Measurements from ENCODE around the gene SLC12A3.
"Not testable (repeated sequence)": the region's sequence is repeated elsewhere in the genome, so short reads cannot be mapped to it uniquely, and the experiment has no call there.

The SLC12A3 gene

DNA sequence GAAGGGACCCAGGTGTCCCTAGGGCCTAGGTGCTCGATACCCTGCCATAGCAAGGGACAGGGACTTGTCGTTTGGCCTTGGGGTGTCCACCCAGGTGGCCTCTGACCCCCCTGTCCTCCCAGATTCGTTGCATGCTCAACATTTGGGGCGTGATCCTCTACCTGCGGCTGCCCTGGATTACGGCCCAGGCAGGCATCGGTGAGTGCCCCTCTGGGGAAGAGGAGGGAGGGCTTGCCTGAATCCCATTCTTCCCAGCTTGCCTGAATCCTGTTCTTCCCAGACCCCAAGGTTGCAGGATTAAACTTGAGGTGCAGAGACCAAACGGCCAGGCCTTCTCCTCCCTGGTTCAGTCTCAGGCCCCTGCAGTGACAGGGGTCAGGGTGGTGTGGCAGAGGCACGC, 3.2 kb downstream of the SLC12A3 start:
- Histone ChIP-seq H3K9me3 (ENCODE audit: insufficient read depth, low read length) (no peaks in the 10 kb centered on the region), H3K27me3 (ENCODE audit: low read length) (no peaks in the 10 kb centered on the region), H2AFZ (ENCODE audit: low read depth, low read length, severe bottlenecking) (no peak overlapping the region), H3K4me2 (ENCODE audit: low read depth, low read length, poor library complexity, severe bottlenecking) (no peak overlapping the region), H3F3A (ENCODE audit: insufficient read depth) (no peaks in the 10 kb centered on the region), H4K20me1 (ENCODE audit: low read depth, low read length) (no peaks in the 10 kb centered on the region), H3K27ac (ENCODE audit: low read depth, low read length) (no peak overlapping the region), H3K4me3 (ENCODE audit: insufficient read depth, low read length, poor library complexity, severe bottlenecking) (no peak overlapping the region), H3K9me2 (replicated peaks; ENCODE audit: insufficient read depth, low read length) (no peaks in the 10 kb centered on the region), H3K79me2 (ENCODE audit: insufficient read depth, low read length) (no peaks in the 10 kb centered on the region), H3K36me3 (ENCODE audit: low read length) (no peaks in the 10 kb centered on the region), H3K9ac (ENCODE audit: low read length) (no peak overlapping the region)
- TF ChIP-seq EZH2phosphoT487 (conservative IDR thresholded peaks at IDR 0.05; ENCODE audit: low read length) = no peak
- TF ChIP-seq, protein P1, sequence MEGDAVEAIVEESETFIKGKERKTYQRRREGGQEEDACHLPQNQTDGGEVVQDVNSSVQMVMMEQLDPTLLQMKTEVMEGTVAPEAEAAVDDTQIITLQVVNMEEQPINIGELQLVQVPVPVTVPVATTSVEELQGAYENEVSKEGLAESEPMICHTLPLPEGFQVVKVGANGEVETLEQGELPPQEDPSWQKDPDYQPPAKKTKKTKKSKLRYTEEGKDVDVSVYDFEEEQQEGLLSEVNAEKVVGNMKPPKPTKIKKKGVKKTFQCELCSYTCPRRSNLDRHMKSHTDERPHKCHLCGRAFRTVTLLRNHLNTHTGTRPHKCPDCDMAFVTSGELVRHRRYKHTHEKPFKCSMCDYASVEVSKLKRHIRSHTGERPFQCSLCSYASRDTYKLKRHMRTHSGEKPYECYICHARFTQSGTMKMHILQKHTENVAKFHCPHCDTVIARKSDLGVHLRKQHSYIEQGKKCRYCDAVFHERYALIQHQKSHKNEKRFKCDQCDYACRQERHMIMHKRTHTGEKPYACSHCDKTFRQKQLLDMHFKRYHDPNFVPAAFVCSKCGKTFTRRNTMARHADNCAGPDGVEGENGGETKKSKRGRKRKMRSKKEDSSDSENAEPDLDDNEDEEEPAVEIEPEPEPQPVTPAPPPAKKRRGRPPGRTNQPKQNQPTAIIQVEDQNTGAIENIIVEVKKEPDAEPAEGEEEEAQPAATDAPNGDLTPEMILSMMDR (IDR thresholded peaks at IDR 0.05; ENCODE audit: insufficient read depth, low read length, poor library complexity, severe bottlenecking) = no peak

DNA sequence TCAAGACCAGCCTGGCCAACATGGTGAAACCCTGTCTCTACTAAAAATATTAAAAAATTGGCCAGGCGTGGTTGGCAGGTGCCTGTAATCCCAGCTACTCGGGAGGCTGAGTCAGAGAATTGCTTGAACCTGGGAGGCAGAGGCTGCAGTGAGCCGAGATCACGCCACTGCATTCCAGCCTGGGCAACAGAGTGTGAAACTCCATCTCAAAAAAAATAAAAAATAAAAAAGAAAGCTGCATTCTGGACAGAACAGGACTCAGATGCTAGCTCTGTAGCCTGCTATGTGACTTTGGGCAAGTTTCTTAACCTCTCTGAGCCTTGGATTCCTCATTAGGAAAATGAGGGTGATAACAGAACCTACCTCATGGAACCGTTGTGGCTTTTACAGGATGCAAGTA, 3.8 kb downstream of the SLC12A3 start:
- not testable (repeated sequence) for H3K27ac ChIP-seq (ENCODE audit: low read depth, low read length); H3K36me3 ChIP-seq (ENCODE audit: low read length); H3K9me3 ChIP-seq (ENCODE audit: insufficient read depth, low read length)

DNA sequence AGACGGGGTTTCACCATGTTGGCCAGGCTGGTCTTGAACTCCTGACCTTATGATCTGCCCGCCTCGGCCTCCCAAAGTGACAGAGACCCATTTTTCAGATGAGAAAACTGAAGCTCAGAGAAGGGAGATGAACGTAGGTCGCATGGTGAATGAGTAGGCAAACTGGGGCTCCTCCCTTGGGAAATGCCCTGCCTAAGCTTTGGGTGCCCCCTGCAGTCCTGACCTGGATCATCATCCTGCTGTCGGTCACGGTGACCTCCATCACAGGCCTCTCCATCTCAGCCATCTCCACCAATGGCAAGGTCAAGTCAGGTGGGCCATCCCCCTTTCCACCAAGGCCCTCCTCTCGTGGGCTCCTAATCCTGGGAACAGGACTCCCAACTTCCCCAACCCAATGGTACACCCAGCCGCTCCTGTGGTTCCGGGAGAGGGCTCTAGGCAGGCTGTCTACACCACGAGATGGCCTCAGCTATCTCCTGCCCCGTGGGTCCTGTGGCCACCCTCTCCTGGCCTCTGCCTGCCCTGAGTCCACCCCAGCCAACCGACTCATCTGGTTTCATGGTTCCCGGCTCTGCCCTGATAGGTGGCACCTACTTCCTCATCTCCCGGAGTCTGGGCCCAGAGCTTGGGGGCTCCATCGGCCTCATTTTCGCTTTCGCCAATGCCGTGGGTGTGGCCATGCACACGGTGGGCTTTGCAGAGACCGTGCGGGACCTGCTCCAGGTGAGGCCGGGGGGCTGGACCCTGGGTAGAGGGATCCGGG, 4.7 kb downstream of the SLC12A3 start:
- no peaks in the 10 kb centered on the region for H3K27me3 ChIP-seq (ENCODE audit: low read length)
- H3K4me3 ChIP-seq (ENCODE audit: insufficient read depth, low read length, poor library complexity, severe bottlenecking) = no peak overlapping the region
- H3K4me2 ChIP-seq (ENCODE audit: low read depth, low read length, poor library complexity, severe bottlenecking) = no peak overlapping the region
- no peaks in the 10 kb centered on the region for H4K20me1 ChIP-seq (ENCODE audit: low read depth, low read length)
- TF ChIP-seq, protein P1 (IDR thresholded peaks at IDR 0.05; ENCODE audit: insufficient read depth, low read length, poor library complexity, severe bottlenecking) = no peak
- no peak for TF ChIP-seq EZH2phosphoT487 (conservative IDR thresholded peaks at IDR 0.05; ENCODE audit: low read length)
- H3F3A ChIP-seq (ENCODE audit: insufficient read depth) = no peaks in the 10 kb centered on the region
- no peak overlapping the region for H3K9ac ChIP-seq (ENCODE audit: low read length)
- H3K79me2 ChIP-seq (ENCODE audit: insufficient read depth, low read length) = no peaks in the 10 kb centered on the region
- H3K9me3 ChIP-seq (ENCODE audit: insufficient read depth, low read length) = no peaks in the 10 kb centered on the region
- H2AFZ ChIP-seq (ENCODE audit: low read depth, low read length, severe bottlenecking) = no peak overlapping the region
- H3K36me3 ChIP-seq (ENCODE audit: low read length) = no peaks in the 10 kb centered on the region
- no peak overlapping the region for H3K27ac ChIP-seq (ENCODE audit: low read depth, low read length)
- H3K9me2 ChIP-seq (replicated peaks; ENCODE audit: insufficient read depth, low read length) = no peaks in the 10 kb centered on the region

More for the DNA sequence above, 3.8 kb downstream of the SLC12A3 start:
- H3K27me3 ChIP-seq (ENCODE audit: low read length); H3K79me2 ChIP-seq (ENCODE audit: insufficient read depth, low read length); H4K20me1 ChIP-seq (ENCODE audit: low read depth, low read length); H3K4me3 ChIP-seq (ENCODE audit: insufficient read depth, low read length, poor library complexity, severe bottlenecking); H3K9me2 ChIP-seq (replicated peaks; ENCODE audit: insufficient read depth, low read length); H3K9ac ChIP-seq (ENCODE audit: low read length); H2AFZ ChIP-seq (ENCODE audit: low read depth, low read length, severe bottlenecking); H3F3A ChIP-seq (ENCODE audit: insufficient read depth); H3K4me2 ChIP-seq (ENCODE audit: low read depth, low read length, poor library complexity, severe bottlenecking): not testable (repeated sequence)

DNA sequence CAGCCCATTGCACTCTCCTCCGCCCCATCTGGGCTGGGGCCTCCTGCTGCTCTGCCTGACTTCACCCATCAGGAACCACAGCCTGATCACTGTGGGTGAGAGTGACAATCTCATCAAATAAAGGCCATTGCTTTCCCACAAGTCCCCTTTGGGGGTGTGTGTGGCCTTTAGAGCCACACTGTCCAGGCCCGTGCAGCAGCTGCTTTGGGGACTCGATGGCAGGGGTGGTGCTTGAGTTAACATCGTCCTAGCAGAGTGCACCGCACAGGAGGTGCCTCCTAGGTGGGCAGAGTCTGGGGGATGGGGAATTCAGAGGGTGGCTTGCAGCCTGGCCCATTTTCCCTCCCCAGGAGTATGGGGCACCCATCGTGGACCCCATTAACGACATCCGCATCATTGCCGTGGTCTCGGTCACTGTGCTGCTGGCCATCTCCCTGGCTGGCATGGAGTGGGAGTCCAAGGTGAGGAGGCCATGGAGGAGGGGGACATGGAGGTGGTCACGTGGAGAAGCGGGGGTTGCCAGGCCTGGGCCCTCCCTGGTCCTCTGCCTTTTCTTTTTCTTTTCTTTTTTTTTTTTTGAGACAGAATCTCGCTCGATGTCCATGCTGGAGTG, 5.4 kb downstream of the SLC12A3 start:
- Histone ChIP-seq H3K36me3 (ENCODE audit: low read length) (no peaks in the 10 kb centered on the region), H3K9ac (ENCODE audit: low read length) (no peak overlapping the region), H4K20me1 (ENCODE audit: low read depth, low read length) (no peaks in the 10 kb centered on the region), H3K27ac (ENCODE audit: low read depth, low read length) (no peak overlapping the region), H3K27me3 (ENCODE audit: low read length) (no peaks in the 10 kb centered on the region), H3K9me2 (replicated peaks; ENCODE audit: insufficient read depth, low read length) (no peaks in the 10 kb centered on the region), H3K9me3 (ENCODE audit: insufficient read depth, low read length) (no peaks in the 10 kb centered on the region), H2AFZ (ENCODE audit: low read depth, low read length, severe bottlenecking) (no peak overlapping the region), H3K4me3 (ENCODE audit: insufficient read depth, low read length, poor library complexity, severe bottlenecking) (no peak overlapping the region), H3K79me2 (ENCODE audit: insufficient read depth, low read length) (no peaks in the 10 kb centered on the region), H3K4me2 (ENCODE audit: low read depth, low read length, poor library complexity, severe bottlenecking) (no peak overlapping the region), H3F3A (ENCODE audit: insufficient read depth) (no peaks in the 10 kb centered on the region)
- TF ChIP-seq, protein P1 (IDR thresholded peaks at IDR 0.05; ENCODE audit: insufficient read depth, low read length, poor library complexity, severe bottlenecking) = no peak
- no peak for TF ChIP-seq EZH2phosphoT487 (conservative IDR thresholded peaks at IDR 0.05; ENCODE audit: low read length)

Measured in SU-DHL-6 (cell line).